Measurements from ENCODE around the gene ZNF787.

DNA sequence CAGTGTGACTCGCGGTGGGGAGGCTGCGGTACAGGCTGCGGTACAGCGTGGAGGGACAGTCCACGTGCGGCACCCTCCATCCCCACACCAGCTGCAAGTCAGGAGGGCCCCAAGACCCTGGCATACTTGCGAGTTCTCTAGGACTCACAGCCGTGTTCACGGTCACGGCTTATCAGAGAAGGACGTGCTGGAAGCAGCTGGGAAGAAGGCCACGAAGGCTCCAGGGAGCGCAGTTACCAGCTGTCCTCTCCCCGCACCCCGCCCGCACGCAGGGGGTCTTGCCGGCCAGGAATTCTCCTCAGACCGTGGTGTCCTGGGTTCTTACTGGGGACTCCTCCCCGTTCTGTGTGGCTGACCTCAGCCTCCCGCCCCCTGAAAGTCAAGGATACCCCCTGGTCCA is 26.2 kb upstream of the ZNF787 start:
- TF ChIP-seq, protein P1, sequence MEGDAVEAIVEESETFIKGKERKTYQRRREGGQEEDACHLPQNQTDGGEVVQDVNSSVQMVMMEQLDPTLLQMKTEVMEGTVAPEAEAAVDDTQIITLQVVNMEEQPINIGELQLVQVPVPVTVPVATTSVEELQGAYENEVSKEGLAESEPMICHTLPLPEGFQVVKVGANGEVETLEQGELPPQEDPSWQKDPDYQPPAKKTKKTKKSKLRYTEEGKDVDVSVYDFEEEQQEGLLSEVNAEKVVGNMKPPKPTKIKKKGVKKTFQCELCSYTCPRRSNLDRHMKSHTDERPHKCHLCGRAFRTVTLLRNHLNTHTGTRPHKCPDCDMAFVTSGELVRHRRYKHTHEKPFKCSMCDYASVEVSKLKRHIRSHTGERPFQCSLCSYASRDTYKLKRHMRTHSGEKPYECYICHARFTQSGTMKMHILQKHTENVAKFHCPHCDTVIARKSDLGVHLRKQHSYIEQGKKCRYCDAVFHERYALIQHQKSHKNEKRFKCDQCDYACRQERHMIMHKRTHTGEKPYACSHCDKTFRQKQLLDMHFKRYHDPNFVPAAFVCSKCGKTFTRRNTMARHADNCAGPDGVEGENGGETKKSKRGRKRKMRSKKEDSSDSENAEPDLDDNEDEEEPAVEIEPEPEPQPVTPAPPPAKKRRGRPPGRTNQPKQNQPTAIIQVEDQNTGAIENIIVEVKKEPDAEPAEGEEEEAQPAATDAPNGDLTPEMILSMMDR (IDR thresholded peaks at IDR 0.05; ENCODE audit: low read depth, low read length, missing input control) = no peak
- no peak for TF ChIP-seq JUND (IDR thresholded peaks at IDR 0.05)
- no peak for TF ChIP-seq RAD21 (IDR thresholded peaks at IDR 0.05)

Measured in liver (tissue), 3 donors.